Amygdala (tissue), 56 donors: Measurements from ENCODE around the gene PPME1.
A peak's percentile ranks its signal among the peaks of the same experiment; 100 is the strongest.

Source experiments
- DNase-seq, 56 donors: peaks; one replicate each; lab custom pipeline; 2025; lab: John Stamatoyannopoulos, UW

The PPME1 gene

GRCh38 chr11:74154620-74155281 is 16.3 kb upstream of the PPME1 start:
- DNase-seq = no peak

- no peak for DNase-seq
Observed at GRCh38 chr11:74157169-74157568, 13.9 kb upstream of the PPME1 start.

- DNase-seq = no peak
Observed at GRCh38 chr11:74159642-74160041, 11.4 kb upstream of the PPME1 start.

- DNase-seq = no peak
Observed at GRCh38 chr11:74162681-74163467, 8.2 kb upstream of the PPME1 start.

- DNase-seq = no peak
Observed at GRCh38 chr11:74168838-74169237, 2.3 kb upstream of the PPME1 start.

GRCh38 chr11:74169738-74170458 is 1.2 kb upstream of the PPME1 start:
- DNase-seq = no peak

GRCh38 chr11:74171630-74171968 is 510 bp downstream of the PPME1 start:
- DNase-seq = no peak

- no peak for DNase-seq
Observed at GRCh38 chr11:74171997-74172396, 908 bp downstream of the PPME1 start.

- no peak for DNase-seq
Observed at GRCh38 chr11:74175920-74176319, 4.8 kb downstream of the PPME1 start.

GRCh38 chr11:74179234-74180052 is 8.4 kb downstream of the PPME1 start:
- peak in 1 of 56 donors; percentile 1 for DNase-seq

- no peak for DNase-seq
Observed at GRCh38 chr11:74182635-74183034, 11.5 kb downstream of the PPME1 start.

GRCh38 chr11:74185285-74185684 is 14.2 kb downstream of the PPME1 start:
- DNase-seq = no peak

GRCh38 chr11:74185695-74186094 is 14.6 kb downstream of the PPME1 start:
- no peak for DNase-seq

- no peak for DNase-seq
Observed at GRCh38 chr11:74195828-74196227, 24.7 kb downstream of the PPME1 start.

- no peak for DNase-seq
Observed at GRCh38 chr11:74196781-74197486, 25.8 kb downstream of the PPME1 start.

GRCh38 chr11:74203966-74204365 is 32.9 kb downstream of the PPME1 start:
- no peak for DNase-seq

GRCh38 chr11:74204701-74205100 is 33.6 kb downstream of the PPME1 start:
- no peak for DNase-seq

GRCh38 chr11:74205181-74205580 is 34.1 kb downstream of the PPME1 start:
- no peak for DNase-seq

- no peak for DNase-seq
Observed at GRCh38 chr11:74206746-74207145, 35.7 kb downstream of the PPME1 start.

GRCh38 chr11:74208507-74208906 is 37.4 kb downstream of the PPME1 start:
- no peak for DNase-seq
